HG02970 (cell line): Measurements from ENCODE around the gene TXNRD1.

Experiments used
- ATAC-seq: cut with Tn5 transposase; IDR thresholded peaks from one replicate; pipeline ENCODE4 v1.9.1; 2021; ENCODE audit warnings: mild to moderate bottlenecking, moderate library complexity, moderate number of reproducible peaks; ENCODE audit not compliant: unreplicated experiment, low FRiP score

TXNRD1 gene

DNA sequence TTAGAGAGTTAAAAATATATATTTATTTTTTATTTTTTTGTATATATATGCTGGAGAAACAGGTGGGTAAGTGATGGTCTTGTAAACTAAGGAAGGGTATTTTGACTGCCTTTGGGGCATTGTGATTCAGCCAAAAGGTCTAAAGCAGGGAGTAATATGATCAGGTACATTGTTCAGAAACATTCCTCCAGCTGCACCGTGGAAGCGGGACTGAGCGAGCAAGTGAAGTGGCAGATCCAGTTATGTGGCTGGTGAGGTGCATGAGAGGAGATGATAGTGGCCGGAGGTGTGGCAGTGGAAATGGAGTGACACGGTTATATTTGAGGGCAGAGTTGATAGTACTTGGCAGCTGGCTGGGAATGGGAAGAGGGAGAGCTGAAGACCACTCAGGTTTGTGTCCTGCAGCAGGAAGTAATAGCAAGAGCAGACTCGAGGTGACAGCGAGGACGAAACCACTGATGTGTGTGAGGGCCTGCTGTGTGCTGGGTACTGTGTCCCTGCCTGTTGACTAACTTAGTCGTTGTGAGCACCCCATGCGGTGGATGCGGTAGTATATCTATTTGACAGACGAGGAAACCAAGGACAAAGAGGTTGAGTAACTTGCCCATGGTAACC is 127.2 kb downstream of the TXNRD1 start:
- no peak for ATAC-seq

DNA sequence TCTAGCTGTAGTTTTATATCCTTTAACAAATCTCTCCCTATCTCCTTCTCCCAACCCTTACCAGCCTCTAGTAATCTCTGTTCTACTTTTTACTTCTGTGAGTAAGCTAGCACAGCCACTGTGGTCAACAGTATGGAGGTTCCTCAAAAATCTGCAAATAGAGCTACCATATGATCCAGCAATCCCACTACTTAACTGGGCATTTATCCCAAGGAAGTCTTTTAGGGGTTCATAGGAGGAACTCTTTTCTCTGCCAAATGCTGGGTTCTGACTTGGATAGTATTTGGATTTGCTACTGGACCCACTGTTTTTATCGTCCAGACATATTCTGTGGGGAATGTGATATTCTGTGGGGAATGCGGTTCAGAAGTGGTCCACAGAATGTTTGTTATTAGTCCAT is 129.1 kb downstream of the TXNRD1 start:
- ATAC-seq = no peak

DNA sequence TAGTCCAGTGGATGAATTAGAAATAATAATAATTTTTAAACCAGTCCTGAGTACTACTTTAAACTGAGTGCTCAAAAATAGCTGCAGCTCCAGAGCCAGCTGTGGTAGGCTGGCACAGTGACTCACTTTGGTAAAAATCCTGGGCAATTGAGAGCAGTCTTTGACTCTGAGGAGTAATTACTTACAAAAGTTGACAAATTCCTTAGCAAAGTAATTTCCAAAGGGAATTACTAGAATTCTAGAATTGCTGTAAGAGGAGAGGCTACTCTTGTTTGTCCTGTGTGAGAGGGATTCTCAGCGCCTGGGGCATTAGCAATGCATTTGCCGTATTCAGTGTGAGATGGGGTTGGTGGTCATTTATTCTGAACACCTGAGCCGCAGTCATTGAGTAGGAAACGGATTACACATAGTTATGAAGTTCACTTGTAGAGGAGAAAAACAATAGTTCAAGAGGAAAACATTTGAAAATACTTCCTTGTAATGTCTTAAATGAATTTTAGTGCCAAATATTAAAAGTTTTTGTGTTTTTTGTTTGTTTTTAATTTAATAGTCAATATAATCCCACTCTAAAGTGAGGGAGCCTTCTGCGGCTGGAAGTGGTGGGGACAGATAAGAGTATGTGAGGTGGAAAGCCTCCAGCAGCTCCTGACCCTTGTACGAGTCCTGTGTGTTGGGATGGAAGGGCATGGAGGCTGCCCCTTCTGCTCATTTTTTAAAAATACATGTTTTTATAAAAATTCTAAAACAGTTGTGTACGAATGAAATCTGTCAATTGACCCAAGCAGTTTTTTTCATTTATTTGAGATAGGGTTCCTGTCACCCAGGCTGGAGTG is 129.9 kb downstream of the TXNRD1 start:
- ATAC-seq = no peak

DNA sequence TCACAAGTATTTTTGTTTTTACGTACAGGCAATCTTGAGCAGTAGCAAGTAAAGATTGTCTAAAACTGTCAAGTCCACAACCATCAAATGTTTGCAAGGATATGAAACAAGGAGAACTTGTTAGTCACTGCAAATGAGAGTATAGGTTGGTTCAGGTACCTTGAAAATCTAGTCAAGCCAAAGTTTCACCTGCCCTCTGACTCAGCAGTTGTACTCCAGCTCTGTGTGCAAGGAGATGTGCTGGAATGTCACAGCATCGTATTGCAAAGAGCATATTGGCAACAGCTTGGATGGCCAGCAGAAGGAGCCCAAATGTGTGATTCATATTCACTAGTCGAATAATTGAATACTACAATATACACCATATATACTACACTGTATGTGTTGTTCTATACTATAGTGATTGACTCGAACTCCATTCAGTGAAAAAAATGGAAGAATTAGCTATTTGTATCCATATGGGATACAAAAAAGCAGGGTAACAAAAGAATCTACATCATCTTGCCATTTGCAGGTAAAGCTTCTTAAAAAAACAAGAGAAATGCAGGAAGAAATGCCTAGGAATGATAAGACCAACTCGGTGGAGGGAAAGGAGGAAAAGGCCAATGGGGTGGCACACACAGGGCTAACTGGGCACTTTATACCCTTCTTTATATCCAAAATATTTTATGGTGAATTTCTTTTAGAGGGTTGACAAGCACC is 131.9 kb downstream of the TXNRD1 start:
- no peak for ATAC-seq

GRCh38 chr12:104348283-104348993 is 132.9 kb downstream of the TXNRD1 start:
- ATAC-seq = no peak

GRCh38 chr12:104348994-104349494 is 133.5 kb downstream of the TXNRD1 start:
- ATAC-seq = no peak

DNA sequence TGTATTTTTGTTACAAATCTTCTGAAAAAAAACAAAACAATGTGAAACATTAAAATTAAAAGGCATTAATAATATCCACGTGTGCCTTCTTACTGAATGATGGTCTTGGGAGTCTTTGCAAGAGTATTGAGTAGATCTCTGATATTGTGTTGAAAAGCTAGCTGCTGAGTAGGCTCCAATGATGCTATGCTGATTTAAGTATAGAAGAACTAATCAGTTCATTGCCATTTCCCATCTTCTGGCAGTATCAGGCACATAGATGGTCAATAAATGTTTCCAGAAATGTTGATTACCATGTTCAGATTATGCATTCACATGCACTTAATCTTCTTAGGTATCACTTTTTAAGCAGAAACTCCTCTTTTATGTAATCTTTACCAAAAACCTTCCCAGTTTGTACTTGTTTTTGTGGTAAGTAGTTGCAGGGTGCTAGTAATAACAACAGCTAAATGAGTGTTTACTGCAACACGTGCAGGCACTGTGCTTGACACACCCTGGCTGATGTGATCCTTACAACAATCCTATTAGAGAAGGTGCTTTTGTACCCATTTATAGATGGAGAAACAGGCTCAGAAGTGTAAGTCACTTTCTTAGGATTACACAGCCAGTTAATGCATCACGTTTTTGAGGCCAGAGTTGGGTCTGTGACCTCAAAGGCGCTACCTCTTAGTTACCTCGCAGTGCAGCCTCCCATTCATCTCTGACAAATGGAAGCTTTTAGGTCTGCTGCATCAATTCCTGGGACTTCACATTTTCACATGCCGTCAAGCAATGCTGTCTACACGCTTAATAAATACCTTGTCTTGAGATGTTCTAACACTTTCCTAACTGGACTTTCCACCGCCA is 134.9 kb downstream of the TXNRD1 start:
- ATAC-seq = no peak

DNA sequence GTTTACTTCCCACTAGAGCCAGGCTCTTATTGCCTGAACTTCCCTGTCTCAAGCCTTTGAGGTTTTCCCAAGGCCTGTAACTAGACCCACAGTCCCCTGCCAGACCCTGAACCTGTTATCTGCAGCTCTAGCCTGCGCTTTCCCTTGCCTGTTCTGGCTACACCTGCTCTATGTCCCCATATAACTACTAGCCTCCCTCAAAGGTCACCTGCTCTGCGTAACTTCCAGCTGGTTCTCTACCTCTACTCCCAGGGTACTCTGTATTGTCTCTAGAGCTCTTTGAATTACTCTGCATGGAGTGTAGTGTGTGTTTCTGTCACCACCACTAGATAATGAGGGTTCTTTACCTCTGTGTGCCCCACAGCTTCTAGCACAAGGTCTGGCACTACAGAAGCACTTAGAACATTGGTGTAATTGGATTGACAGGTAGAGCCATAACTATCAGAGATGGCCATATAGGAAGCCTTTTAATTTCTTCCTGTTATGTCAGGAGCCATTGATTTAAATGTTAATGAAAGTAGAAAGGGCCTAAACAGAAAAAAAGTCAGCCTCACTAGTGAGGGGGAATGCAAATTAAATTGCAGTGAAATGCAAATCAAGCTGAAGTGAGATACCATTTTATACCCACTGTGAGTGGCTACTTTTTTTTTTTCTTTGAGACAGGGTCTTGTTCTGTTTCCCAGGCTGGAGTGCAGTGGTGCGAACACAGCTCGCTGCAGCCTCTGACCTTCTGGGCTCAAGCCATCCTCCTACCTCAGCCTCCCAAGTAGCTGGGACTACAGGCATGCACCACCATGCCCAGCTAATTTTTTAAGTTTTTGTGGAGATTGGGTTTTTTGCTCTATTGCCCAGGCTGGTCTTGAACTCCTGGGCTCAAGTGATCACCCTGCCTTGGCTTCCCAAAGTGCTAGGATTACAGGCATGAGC is 135.7 kb downstream of the TXNRD1 start:
- no peak for ATAC-seq

DNA sequence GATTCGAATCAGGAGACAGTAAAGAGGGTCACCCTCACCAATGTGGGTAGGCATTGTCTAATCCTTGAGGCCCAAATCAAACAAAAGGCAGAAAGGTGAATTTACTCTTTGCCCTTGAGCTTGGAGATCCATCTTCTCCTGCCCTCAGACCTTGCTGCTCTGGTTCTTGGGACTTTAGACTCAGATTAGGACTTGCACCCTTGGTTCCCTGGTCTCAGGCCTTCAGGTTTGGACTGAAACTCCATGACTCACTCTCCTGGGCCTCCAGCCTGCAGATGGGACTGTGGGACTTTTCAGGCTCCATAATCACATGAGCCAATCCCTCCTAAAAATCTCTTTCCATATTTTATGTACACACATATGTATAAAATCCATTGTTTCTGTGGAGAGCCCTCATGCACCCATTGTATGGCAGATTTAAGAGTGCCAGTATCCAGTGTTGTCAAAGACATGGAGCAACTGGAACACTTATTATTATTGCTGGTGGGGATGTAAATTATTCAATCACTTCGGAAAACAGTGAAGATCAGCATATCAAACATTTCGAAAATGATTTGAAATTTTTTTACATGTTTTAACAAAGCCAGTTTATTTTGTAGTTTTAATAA is 136.6 kb downstream of the TXNRD1 start:
- no peak for ATAC-seq

GRCh38 chr12:104353012-104353981 is 137.7 kb downstream of the TXNRD1 start:
- no peak for ATAC-seq

GRCh38 chr12:104354167-104354867 is 138.7 kb downstream of the TXNRD1 start:
- no peak for ATAC-seq

- no peak for ATAC-seq
Observed at GRCh38 chr12:104354868-104355570, 139.4 kb downstream of the TXNRD1 start.

- ATAC-seq = no peak
Observed at GRCh38 chr12:104355630-104356029, 140.1 kb downstream of the TXNRD1 start.

DNA sequence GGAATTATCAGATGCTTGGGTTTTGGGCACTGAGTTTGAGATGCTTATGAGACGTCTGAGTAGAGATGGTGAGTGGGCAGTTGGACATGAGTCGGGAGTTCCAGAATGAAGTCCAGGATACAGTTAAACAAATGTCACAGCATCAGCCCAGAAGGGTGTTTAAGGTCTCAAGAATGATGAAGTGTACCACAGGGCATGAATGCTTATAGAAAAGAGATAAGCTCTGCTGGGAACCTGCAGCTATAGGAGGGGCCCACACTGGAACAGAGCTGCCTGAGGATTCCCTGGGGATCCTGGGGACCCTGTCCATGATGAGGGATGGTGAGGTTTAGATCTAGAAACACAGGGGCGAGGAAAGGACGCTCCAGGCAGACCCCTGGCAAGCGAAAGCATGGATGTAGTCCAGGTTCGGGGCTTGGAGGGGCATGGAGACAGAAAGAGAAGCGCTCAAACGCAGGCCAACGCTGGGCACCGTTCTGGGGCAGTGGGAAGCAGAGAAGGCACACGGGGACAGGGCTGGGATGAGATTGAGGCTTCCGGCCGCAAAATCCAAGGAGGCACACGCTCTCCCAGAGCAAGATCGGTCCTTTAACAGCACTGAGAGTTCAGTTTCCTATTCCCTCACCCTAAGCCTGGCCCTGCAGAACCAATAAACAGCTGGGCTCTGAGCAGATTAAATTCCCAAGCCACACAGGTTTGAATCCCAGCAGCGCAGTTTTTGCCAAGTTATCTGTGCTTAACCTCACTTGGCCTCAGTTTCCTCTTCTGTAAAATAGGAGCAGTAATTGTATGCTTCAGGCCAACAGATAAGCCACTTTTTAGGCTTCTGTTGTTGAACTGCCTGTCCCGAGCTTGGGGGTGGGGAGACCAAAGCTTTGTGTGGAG is 140.9 kb downstream of the TXNRD1 start:
- ATAC-seq = no peak

GRCh38 chr12:104357421-104357952 is 141.9 kb downstream of the TXNRD1 start:
- ATAC-seq = no peak
